Measurements from ENCODE around the gene ADAMTSL2.

Gene ADAMTSL2

GRCh38 chr9:133576875-133577736 is 42.6 kb downstream of the ADAMTSL2 start:
- peak; percentile 51 for DNase-seq

- no peak for DNase-seq
Observed at GRCh38 chr9:133577737-133578112, 43.2 kb downstream of the ADAMTSL2 start.

GRCh38 chr9:133578524-133579441 is 44.3 kb downstream of the ADAMTSL2 start:
- no peak for DNase-seq

GRCh38 chr9:133579601-133580418 is 45.3 kb downstream of the ADAMTSL2 start:
- no peak for DNase-seq

GRCh38 chr9:133580419-133580738 is 45.9 kb downstream of the ADAMTSL2 start:
- DNase-seq, result no peak

GRCh38 chr9:133581011-133581410 is 46.5 kb downstream of the ADAMTSL2 start:
- DNase-seq, result no peak

- DNase-seq, result no peak
Observed at GRCh38 chr9:133581513-133582343, 47.2 kb downstream of the ADAMTSL2 start.

GRCh38 chr9:133582501-133583045 is 48.1 kb downstream of the ADAMTSL2 start:
- no peak for DNase-seq

GRCh38 chr9:133583111-133583510 is 48.6 kb downstream of the ADAMTSL2 start:
- DNase-seq, result no peak

GRCh38 chr9:133583586-133583985 is 49.1 kb downstream of the ADAMTSL2 start:
- no peak for DNase-seq

GRCh38 chr9:133584167-133584558 is 49.7 kb downstream of the ADAMTSL2 start:
- no peak for DNase-seq

- DNase-seq, result no peak
Observed at GRCh38 chr9:133584559-133585476, 50.3 kb downstream of the ADAMTSL2 start.

GRCh38 chr9:133585481-133586351 is 51.2 kb downstream of the ADAMTSL2 start:
- no peak for DNase-seq

- no peak for DNase-seq
Observed at GRCh38 chr9:133587051-133587450, 52.5 kb downstream of the ADAMTSL2 start.

GRCh38 chr9:133587466-133587865 is 53.0 kb downstream of the ADAMTSL2 start:
- DNase-seq, result no peak

- no peak for DNase-seq
Observed at GRCh38 chr9:133589454-133590227, 55.1 kb downstream of the ADAMTSL2 start.

GRCh38 chr9:133590231-133590855 is 55.8 kb downstream of the ADAMTSL2 start:
- no peak for DNase-seq
